H9 (cell line): ENCODE data around the gene DNTT. TPM values are rescaled to one million over a fixed set of nuclear protein-coding genes. Genes with fewer than 3 reads are reported as not detected.

Experiments
- DNase-seq: peaks from one replicate; pipeline ENCODE4 v3.0.0-alpha.2; 2017
- H2AFZ ChIP-seq: one replicate; pipeline ENCODE4 v1.6.1; 2013; ENCODE audit warnings: mild to moderate bottlenecking, low read length, control low read depth, moderate library complexity
- H2AK5ac ChIP-seq: 2 replicates; pipeline ENCODE4 v1.6.1; 2013; ENCODE audit warnings: low read length, control low read depth, mixed read lengths; ENCODE audit not compliant: insufficient read length
- H2BK120ac ChIP-seq: one replicate; pipeline ENCODE4 v1.6.1; 2013; ENCODE audit warnings: low read depth, mild to moderate bottlenecking, low read length, control low read depth, inconsistent platforms; ENCODE audit not compliant: poor library complexity, severe bottlenecking
- H2BK12ac ChIP-seq: 2 replicates; pipeline ENCODE4 v1.6.1; 2013; ENCODE audit warnings: low read length, control low read depth, mixed read lengths, low read depth; ENCODE audit not compliant: insufficient read length
- H2BK15ac ChIP-seq: 2 replicates; pipeline ENCODE4 v1.6.1; 2013; ENCODE audit warnings: low read depth, low read length, control low read depth
- H2BK20ac ChIP-seq: one replicate; pipeline ENCODE4 v1.6.1; 2013; ENCODE audit warnings: low read depth, mild to moderate bottlenecking, low read length, control low read depth, inconsistent platforms; ENCODE audit not compliant: poor library complexity, severe bottlenecking
- H2BK5ac ChIP-seq: 2 replicates; pipeline ENCODE4 v1.6.1; 2013; ENCODE audit warnings: low read length, control low read depth, mixed read lengths; ENCODE audit not compliant: insufficient read length
- H3K14ac ChIP-seq: 2 replicates; pipeline ENCODE4 v1.6.1; 2013; ENCODE audit warnings: low read length, control low read depth; ENCODE audit not compliant: insufficient read depth
- H3K18ac ChIP-seq: 2 replicates; pipeline ENCODE4 v1.6.1; 2013; ENCODE audit warnings: low read depth, mild to moderate bottlenecking, mixed read lengths, low read length, control low read depth; ENCODE audit not compliant: insufficient read length
- H3K23ac ChIP-seq: 2 replicates; pipeline ENCODE4 v1.6.1; 2013; ENCODE audit warnings: low read length, control low read depth, mixed read lengths, low read depth; ENCODE audit not compliant: insufficient read length
- H3K23me2 ChIP-seq: 2 replicates; pipeline ENCODE4 v1.6.1; 2013; ENCODE audit warnings: low read depth, mild to moderate bottlenecking, mixed read lengths, low read length, control low read depth; ENCODE audit not compliant: insufficient read length, poor library complexity, severe bottlenecking
- H3K27ac ChIP-seq: 2 replicates; pipeline ENCODE4 v1.5.1; 2013; ENCODE audit warnings: low read length, control low read depth, mixed read lengths, low read depth; ENCODE audit not compliant: insufficient read length
- H3K27me3 ChIP-seq: 2 replicates; pipeline ENCODE4 v1.6.1; 2013; ENCODE audit warnings: low read length, control low read depth, inconsistent platforms; ENCODE audit not compliant: insufficient read depth
- H3K4ac ChIP-seq: 2 replicates; pipeline ENCODE4 v1.6.1; 2013; ENCODE audit warnings: low read depth, mild to moderate bottlenecking, control low read depth, inconsistent platforms, low read length, moderate library complexity
- H3K4me1 ChIP-seq: 2 replicates; pipeline ENCODE4 v1.6.1; 2013; ENCODE audit warnings: low read length, control low read depth, inconsistent platforms; ENCODE audit not compliant: insufficient read depth
- H3K4me2 ChIP-seq: 2 replicates; pipeline ENCODE4 v1.6.1; 2013; ENCODE audit warnings: low read length, control low read depth, mixed read lengths; ENCODE audit not compliant: insufficient read length, insufficient read depth
- H3K56ac ChIP-seq: 2 replicates; pipeline ENCODE4 v1.6.1; 2013; ENCODE audit warnings: low read depth, mild to moderate bottlenecking, mixed read lengths, low read length, control low read depth; ENCODE audit not compliant: insufficient read length
- H3K79me1 ChIP-seq: 2 replicates; pipeline ENCODE4 v1.6.1; 2013; ENCODE audit warnings: low read depth, mild to moderate bottlenecking, moderate library complexity, low read length, control low read depth, inconsistent platforms; ENCODE audit not compliant: insufficient read depth, poor library complexity, severe bottlenecking
- H3K79me2 ChIP-seq: 2 replicates; pipeline ENCODE4 v1.6.1; 2013; ENCODE audit warnings: low read length, control low read depth, inconsistent platforms; ENCODE audit not compliant: insufficient read depth
- H3K9ac ChIP-seq: 2 replicates; pipeline ENCODE4 v1.6.1; 2013; ENCODE audit warnings: low read length, control low read depth, mixed read lengths; ENCODE audit not compliant: insufficient read length; ENCODE audit errors: extremely low read depth
- H3K9me3 ChIP-seq: one replicate; pipeline ENCODE4 v1.6.1; 2013; ENCODE audit warnings: low read depth, low read length, inconsistent platforms; ENCODE audit not compliant: control insufficient read depth
- H3T11ph ChIP-seq: one replicate; pipeline ENCODE4 v1.6.1; 2013; ENCODE audit warnings: mild to moderate bottlenecking, low read length, control low read depth, inconsistent platforms
- H4K20me1 ChIP-seq: one replicate; pipeline ENCODE4 v1.6.1; 2013; ENCODE audit not compliant: control insufficient read depth, insufficient read length, insufficient read depth
- H4K5ac ChIP-seq: 2 replicates; pipeline ENCODE4 v1.6.1; 2013; ENCODE audit warnings: low read depth, mild to moderate bottlenecking, mixed read lengths, low read length, control low read depth; ENCODE audit not compliant: insufficient read length
- H4K8ac ChIP-seq: replicated peaks from 2 replicates; pipeline ENCODE4 v1.6.1; 2013; ENCODE audit warnings: low read length, control low read depth, mixed read lengths, low read depth; ENCODE audit not compliant: insufficient read length
- H4K91ac ChIP-seq: 2 replicates; pipeline ENCODE4 v1.6.1; 2013; ENCODE audit warnings: low read depth, mild to moderate bottlenecking, moderate library complexity, mixed read lengths, low read length, control low read depth; ENCODE audit not compliant: insufficient read length
- H3K27ac Mint-ChIP-seq, 3 experiments: 2 replicates in 2 of 3; 3 replicates in 1 of 3; pipeline ENCODE4 v1.8.0; 2020 to 2021; ENCODE audit warnings: mixed read lengths in 3 of 3, mild to moderate bottlenecking in 1 of 3, moderate library complexity in 1 of 3
- H3K27me3 Mint-ChIP-seq: 2 replicates; pipeline ENCODE4 v1.8.0; 2021; ENCODE audit warnings: low read depth, mild to moderate bottlenecking, moderate library complexity, mixed read lengths
- H3K36me3 Mint-ChIP-seq, 3 experiments: 2 replicates in 2 of 3; 3 replicates in 1 of 3; pipeline ENCODE4 v1.8.0; 2020 to 2021; ENCODE audit warnings: low read depth in 3 of 3, mixed read lengths in 3 of 3; ENCODE audit not compliant: insufficient read depth in 1 of 3
- H3K4me1 Mint-ChIP-seq, 2 experiments: 2 replicates each; pipeline ENCODE4 v1.8.0; 2020; ENCODE audit warnings: mixed read lengths in 2 of 2
- H3K4me3 Mint-ChIP-seq, 2 experiments: 2 replicates in 1 of 2; 3 replicates in 1 of 2; pipeline ENCODE4 v1.8.0; 2020 to 2021; ENCODE audit warnings: mild to moderate bottlenecking in 2 of 2, mixed read lengths in 2 of 2, moderate library complexity in 1 of 2
- H3K9me3 Mint-ChIP-seq, 2 experiments: 2 replicates in 1 of 2; 3 replicates in 1 of 2; pipeline ENCODE4 v1.8.0; 2020; ENCODE audit warnings: mild to moderate bottlenecking in 2 of 2, mixed read lengths in 2 of 2, moderate library complexity in 1 of 2
- CTCF ChIP-seq: fragments of 200-600 bp; sonication (generic); conservative IDR thresholded peaks from 3 replicates; pipeline ENCODE4 v1.8.0; 2021; ENCODE audit warnings: antibody characterized with exemption, mild to moderate bottlenecking
- WGBS: extraction: QIAGEN DNeasy Blood & Tissue Kit; methylation state at CpG from one replicate; pipeline ENCODE4 v1.1.7; 2013; ENCODE audit warnings: missing lambda C conversion rate, low lambda C conversion rate, mixed read lengths; ENCODE audit not compliant: insufficient read length; ENCODE audit errors: extremely low coverage; 5-methylcytosine and 5-hydroxymethylcytosine counted together
- total RNA-seq: library from RNA; stranded (reverse); gene quantifications from 2 replicates; pipeline ENCODE4 v1.2.1, GENCODE V29; 2021

Gene DNTT
- total RNA-seq, 1 experiment from 2014 or later = not detected

- no peaks in the 10 kb centered on the region for H4K20me1 ChIP-seq
- H3K4me3 Mint-ChIP-seq = no peak overlapping the region
- no peaks in the 10 kb centered on the region for H3K79me1 ChIP-seq
- H2AFZ ChIP-seq = no peak overlapping the region
- no peak overlapping the region for H2BK20ac ChIP-seq
- no peak overlapping the region for H4K8ac ChIP-seq
- no peak overlapping the region for H2BK120ac ChIP-seq
- no peak overlapping the region for H4K5ac ChIP-seq
- TF ChIP-seq CTCF = no peak
- H3K18ac ChIP-seq = no peak overlapping the region
- H2AK5ac ChIP-seq = no peak overlapping the region
- no peak overlapping the region for H2BK12ac ChIP-seq
- DNase-seq = no peak
- H3K23me2 ChIP-seq = no peaks in the 10 kb centered on the region
- H3K36me3 Mint-ChIP-seq = no peaks in the 10 kb centered on the region
- no peak overlapping the region for H3K56ac ChIP-seq
- no peak overlapping the region for H3K4ac ChIP-seq
- peaks cover 3% of the 10 kb centered on the region for H3K4me1 ChIP-seq
- H3K9ac ChIP-seq = no peak overlapping the region
- no peaks in the 10 kb centered on the region for H3K9me3 ChIP-seq
- no CpG with 5 or more reads among the region's 2 CpGs for WGBS
- H4K91ac ChIP-seq = no peak overlapping the region
- H3K14ac ChIP-seq = no peak overlapping the region
- no peak overlapping the region for H2BK15ac ChIP-seq
- H3K79me2 ChIP-seq = no peaks in the 10 kb centered on the region
- H3K9me3 Mint-ChIP-seq = no peaks in the 10 kb centered on the region
- no peak overlapping the region for H2BK5ac ChIP-seq
- H3K27ac ChIP-seq = no peak overlapping the region
- H3K27me3 ChIP-seq = no peaks in the 10 kb centered on the region
- H3K27me3 Mint-ChIP-seq = no peaks in the 10 kb centered on the region
- H3K23ac ChIP-seq = no peak overlapping the region
- no peak overlapping the region for H3T11ph ChIP-seq
- H3K27ac Mint-ChIP-seq = no peak overlapping the region
- H3K4me2 ChIP-seq = no peak overlapping the region
- H3K4me1 Mint-ChIP-seq = peaks cover 10 to 17% of the 10 kb centered on the region in 2 experiments; a peak in 3 of 4 replicates
These were observed 20.9 kb upstream of the DNTT start for GRCh38 chr10:96283351-96283750.
